ENCODE results near the gene ATP7B.
"Not testable (repeated sequence)": the region's sequence is repeated elsewhere in the genome, so short reads cannot be mapped to it uniquely, and the experiment has no call there.

DNA sequence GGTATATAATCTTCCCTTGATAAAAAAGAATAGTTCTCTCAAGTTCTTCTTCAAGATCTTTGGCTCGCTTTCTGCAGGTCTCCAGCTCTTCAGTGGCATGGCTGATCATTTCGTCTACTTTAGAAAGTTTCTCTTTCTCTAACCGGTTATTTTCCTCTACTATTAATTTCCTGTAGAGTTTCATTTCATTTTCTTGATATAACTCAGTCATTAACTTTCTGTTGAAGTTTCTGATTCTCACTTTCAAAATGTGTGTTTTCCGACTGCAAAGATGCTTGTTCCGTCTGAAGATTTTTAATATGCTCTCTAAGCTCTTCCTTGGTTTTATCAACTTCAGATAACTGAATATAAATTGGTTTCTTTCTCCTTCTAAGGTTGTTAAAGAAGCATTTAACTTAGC is 102.0 kb downstream of the ATP7B start:
- TF ChIP-seq, protein P1, sequence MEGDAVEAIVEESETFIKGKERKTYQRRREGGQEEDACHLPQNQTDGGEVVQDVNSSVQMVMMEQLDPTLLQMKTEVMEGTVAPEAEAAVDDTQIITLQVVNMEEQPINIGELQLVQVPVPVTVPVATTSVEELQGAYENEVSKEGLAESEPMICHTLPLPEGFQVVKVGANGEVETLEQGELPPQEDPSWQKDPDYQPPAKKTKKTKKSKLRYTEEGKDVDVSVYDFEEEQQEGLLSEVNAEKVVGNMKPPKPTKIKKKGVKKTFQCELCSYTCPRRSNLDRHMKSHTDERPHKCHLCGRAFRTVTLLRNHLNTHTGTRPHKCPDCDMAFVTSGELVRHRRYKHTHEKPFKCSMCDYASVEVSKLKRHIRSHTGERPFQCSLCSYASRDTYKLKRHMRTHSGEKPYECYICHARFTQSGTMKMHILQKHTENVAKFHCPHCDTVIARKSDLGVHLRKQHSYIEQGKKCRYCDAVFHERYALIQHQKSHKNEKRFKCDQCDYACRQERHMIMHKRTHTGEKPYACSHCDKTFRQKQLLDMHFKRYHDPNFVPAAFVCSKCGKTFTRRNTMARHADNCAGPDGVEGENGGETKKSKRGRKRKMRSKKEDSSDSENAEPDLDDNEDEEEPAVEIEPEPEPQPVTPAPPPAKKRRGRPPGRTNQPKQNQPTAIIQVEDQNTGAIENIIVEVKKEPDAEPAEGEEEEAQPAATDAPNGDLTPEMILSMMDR (conservative IDR thresholded peaks at IDR 0.05; ENCODE audit: low read length), result not testable (repeated sequence)
- not testable (repeated sequence) for TF ChIP-seq EZH2phosphoT487 (IDR thresholded peaks at IDR 0.05; ENCODE audit: borderline replicate concordance, low read depth, low read length)
